Right lung (tissue), 5 donors: ENCODE results near the gene ZNF771. TPM values are rescaled to one million over a fixed set of nuclear protein-coding genes. Genes with fewer than 3 reads are reported as not detected.
"Not testable (repeated sequence)": the region's sequence is repeated elsewhere in the genome, so short reads cannot be mapped to it uniquely, and the experiment has no call there.

Experiments used
- DNase-seq, 2 donors: peaks; one replicate each; pipeline ENCODE4 v3.0.0-alpha.2; 2013
- polyA plus RNA-seq, 5 donors: library from polyadenylated mRNA; unstranded; fragments of 120-200 nt; gene quantifications; one replicate each; pipeline versions ENCODE4 v1.2.1 to v1.2.3, GENCODE V29; 2013; ENCODE audit warnings: inconsistent platforms in 1 of 5, low replicate concordance in 1 of 5; ENCODE audit not compliant: insufficient read length in 5 of 5, insufficient read depth in 1 of 5

ZNF771 gene
- polyA plus RNA-seq, 5 donors = 4.2 to 9.7 (median 4.9) TPM

DNA sequence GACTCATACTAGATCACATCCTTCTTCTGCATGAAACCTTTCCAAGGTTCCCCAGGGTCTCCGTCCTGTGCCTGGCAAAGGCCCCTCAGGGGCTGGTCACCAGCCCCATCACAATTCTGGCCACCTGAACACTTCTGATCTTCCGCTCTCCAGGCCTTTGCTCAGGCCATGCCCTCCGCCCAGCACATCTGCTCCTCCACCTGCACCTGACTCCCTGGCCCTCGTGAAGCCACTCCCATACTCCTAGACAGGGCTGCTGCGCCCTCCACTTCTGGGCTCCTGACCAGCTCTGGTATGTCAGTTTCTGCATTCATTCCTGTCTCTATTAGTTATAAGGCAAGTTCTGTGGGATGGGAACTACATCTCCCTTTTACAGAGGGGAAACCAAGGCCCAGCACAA, 34.7 kb upstream of the ZNF771 start:
- no peak for DNase-seq

DNA sequence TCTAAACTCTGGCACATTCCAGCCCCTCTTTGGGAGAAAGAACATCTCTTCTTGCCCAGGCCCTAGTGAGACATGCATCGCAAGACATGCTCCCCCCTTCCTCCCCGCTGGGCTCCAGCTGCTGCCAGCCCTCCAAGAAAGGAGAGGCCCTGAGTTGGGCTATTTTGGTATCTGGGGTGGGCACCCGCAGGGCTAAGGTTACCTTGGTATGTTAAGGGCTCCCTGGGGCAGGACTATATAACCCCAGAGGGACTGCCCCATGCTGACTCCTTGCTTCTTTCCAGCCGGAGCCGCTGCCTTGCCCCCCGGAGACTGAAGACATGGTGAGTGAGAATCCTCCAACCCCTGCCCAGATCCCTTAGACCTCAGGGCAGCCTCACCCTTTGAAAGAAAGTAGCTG, 32.9 kb upstream of the ZNF771 start, which contains the start of gene MYL11:
Gene MYL11 (plus strand): TSS at position 265 of the 400 bp plus-strand sequence. CDS start 56 bp downstream, at position 321.
- no peak for DNase-seq

DNA sequence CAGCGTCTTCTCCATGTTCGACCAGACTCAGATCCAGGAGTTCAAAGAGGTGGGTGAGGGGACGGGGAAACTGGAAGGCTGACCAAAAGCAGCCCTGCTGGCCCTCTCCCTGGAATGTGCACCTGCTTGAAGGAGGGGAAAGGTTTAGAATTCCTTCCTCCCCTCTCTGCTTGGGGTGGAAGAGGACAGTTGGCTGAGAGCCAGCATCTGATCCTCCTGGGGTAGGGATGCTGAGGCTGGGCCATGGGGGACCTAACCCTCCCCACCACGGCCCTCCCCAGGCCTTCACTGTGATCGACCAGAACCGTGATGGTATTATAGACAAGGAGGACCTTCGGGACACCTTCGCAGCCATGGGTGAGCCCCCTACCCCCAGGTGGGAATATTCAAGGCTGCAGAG, 31.5 kb upstream of the ZNF771 start:
- DNase-seq = no peak

DNA sequence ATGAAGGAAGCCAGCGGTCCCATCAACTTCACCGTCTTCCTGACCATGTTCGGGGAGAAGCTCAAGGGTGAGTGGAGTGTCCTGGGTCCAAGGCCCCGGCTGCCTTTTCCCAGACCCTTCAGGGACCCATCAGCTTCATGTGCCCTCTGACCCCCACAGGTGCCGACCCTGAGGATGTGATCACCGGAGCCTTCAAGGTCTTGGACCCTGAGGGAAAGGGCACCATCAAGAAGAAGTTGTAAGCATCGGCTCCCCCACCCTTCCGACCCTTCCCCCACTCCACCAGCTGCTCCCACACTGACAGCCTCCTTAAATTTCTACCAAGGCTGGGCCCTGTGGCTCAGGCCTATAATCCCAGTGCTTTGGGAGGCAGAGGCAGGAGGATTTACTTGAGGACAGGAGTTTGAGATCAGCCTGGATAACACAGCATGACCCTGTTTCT, 30.9 kb upstream of the ZNF771 start:
- no peak for DNase-seq

DNA sequence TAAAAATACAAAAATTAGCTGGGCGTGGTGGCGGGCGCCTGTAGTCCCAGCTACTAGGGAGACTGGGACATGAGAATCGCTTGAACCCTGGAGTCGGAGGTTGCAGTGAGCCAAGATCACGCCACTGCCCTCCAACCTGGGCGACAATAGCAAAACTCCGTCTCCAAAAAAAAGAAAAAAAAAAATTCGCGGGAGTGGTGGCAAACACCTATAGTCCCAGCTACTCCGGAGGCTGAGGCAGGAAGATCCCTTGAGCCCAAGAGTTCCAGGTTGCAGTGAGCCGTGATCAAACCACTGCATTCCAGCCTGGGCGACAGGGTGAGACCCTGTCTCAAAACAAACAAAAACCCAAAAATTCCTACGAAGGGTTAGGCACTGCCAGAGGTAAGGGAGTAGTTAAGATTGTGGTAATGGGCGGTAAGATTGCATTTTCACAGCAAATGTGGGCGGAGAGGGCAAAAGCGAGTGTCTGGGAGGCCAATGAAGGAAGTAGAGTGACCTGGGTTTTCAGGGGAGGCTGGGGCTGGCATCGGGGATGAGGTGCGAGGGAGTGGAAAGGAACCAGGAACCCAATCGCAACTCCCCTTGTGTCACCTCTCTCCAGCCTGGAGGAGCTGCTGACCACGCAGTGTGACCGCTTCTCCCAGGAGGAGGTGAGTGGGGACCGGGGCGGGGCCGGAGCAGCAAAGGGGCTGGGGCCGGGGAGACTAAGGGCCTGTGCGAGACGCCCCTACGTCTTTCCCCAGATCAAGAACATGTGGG, 30.2 kb upstream of the ZNF771 start:
- no peak for DNase-seq

DNA sequence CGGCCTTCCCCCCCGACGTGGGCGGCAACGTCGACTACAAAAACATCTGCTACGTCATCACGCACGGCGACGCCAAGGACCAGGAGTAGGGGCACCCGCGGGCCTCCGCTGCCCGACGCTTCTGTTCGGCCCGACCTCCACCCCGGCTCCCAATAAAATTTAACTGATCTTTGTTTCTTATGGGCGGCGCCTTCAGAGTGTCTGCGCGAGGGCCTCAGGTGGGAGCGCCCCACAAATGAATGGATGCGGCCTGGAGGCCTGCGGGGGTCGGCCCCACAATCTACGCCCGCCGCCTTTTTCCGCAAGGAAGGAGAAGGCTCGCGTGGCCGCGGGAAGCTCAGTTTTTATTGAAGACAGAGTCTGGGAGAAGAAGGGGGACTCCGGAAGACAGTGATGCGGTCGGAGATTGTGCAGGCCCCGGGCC, 29.6 kb upstream of the ZNF771 start:
- peak; percentile 91 to 93 for DNase-seq

DNA sequence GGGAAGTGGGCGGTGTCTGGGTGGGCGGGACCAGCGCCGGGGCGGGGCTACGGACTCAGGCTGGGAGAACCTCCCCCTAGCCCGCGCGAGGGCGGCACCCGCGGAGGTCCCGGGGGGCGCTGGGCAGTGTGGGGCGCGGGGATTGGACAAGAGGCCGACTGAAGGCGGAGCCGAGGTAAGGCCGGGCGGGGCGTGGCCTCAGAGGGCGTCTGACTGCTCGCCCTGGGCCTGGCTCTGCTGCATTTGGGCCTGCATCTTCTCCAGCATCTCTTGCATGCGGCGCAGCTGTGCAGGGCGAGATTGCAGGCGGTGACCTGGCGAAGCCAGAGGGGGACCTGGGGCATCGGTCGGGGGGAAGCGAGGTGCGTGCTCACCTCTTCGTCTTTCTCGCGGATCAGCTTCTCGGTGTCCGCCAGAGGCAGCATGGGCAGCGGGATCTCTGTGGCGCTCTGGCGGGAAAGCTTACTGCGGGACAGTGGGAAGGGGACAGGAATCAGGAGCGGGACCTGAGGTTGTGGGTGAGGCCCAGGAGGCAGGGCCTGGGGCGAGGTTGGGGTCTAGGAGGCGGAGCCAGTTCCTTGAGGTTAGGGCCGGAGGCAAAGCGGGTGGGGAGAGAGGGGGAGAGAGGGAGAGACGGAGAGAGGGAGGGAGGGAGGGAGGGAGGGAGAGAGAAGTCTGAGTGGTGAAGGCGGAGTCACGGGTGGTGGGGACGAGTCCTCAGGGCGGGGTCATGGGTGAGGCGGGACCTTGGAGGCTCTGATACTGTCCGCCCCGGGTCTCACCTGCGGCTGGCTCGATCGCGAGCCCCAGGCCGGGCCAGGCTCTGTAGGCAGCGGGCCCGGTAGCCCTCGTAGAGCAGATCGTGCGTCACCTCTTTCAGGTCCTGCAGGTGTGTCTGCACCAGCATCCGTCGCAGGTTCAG, 28.9 kb upstream of the ZNF771 start:
- peak; percentile 98 to 99 for DNase-seq

DNA sequence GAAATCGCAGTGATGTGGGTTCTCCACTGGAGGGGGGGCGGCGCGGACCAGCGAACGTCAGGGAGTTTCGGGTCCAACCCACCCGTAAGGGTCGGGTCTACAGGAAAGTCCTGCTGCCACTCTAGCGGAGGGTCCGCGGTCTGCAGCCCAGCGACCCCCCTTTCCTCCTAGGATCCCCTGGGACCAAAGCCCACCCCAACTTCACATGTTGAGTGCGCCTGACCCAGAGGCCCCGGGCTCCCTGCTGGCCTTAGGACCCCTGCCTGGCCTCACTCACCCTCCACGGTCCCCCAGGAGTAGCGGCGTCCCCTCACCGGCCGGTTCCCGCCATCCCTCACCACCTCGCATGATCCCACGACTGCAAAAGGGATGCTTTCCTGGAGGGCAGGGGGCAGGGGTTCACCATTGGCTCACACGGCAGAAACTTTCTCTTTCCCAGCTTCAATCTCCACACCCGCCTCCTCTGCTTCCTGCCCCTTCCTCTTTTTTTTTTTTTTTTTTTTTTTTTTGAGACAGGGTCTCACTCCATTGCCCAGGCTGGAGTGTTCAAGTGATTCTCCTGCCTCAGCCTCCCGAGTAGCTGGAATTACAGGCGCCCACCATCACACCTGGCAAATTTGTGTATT, 28.1 kb upstream of the ZNF771 start:
- no peak for DNase-seq

DNA sequence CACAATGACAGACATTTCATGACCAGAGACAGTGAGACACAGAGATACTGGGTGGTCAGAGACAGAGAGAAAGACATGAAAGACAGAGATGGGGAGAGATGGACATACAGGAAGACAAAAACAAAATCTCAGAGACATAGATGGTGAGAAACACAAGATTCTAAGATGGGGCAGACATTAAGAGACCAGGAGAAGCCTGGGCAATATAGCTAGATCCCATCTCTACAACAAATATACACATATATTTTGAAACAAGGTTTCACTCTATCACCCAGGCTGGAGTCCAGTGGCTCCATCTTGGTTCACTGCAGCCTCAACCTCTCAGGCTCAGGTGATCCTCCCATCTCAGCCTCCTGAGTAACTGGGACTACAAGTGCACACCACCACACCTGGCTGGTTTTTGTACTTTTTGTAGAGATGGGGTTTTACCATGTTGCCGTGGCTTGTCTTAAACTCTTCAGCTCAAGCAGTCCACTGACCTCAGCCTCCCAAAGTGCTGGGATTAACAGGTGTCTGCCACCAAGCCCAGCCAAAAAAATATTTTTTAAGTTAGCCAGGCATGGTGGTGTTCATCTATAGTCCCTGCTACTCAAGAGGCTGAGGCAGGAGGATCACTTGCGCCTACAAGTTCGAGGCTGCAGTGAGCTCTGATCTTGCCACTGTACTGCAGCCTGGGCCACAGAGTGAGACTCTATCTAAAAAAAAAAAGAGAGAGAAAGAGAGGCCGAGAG, 27.2 kb upstream of the ZNF771 start:
- DNase-seq = no peak

DNA sequence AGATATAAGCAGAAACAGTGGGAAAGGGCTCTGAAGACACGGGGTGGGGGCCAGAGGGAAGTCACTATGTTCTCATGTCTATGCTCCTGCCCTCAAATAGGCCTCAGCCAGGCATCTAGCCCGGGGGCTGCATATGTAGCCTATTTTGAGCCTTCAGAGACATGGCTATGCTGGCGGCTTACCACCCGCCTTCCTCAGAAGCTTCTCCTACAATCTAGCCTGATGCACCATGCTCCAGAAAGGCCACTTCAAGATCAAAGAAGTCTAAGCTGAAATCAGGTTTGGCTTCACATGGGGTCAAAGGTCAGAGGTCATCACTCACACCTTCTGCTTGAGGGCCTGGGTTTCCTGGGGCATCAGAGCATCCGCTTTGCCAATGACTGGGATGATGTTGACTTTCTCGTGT, 26.6 kb upstream of the ZNF771 start:
- no peak for DNase-seq

DNA sequence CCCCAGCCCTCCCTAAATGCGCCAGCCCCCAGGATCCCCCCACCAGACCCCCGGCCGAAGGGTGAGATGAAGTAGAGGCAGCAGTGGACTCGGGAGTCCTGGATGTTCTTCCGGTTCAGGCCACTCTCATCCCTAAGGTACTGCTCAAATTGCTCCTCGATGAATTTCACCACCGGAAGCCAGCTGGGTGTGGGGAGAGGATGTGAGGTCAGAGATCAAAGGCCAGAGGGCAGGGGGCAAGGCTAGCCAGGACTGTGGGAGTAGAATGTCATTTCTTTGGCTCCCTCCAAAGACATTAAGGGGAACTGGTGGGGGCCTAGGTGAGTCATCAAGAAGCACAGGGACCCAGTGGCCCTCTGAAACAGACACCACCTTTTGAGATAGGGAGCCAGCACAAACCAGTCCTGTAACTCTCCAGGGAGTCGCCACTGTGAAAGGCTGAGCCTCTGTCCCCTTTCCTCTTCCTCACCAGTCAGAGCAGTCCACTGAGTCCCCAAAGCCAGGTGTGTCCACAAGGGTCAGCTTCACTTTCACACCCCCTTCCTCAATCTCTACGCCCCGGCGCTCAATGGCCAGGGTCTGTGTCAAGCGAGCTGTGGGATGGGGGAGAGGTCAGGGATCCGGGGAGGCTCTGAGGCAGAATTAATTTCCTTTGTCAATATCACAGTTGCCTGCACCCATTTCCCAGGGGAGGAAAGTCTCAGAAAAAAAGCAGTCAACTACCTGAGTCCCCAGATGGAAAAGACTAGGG, 25.9 kb upstream of the ZNF771 start:
- DNase-seq = no peak

DNA sequence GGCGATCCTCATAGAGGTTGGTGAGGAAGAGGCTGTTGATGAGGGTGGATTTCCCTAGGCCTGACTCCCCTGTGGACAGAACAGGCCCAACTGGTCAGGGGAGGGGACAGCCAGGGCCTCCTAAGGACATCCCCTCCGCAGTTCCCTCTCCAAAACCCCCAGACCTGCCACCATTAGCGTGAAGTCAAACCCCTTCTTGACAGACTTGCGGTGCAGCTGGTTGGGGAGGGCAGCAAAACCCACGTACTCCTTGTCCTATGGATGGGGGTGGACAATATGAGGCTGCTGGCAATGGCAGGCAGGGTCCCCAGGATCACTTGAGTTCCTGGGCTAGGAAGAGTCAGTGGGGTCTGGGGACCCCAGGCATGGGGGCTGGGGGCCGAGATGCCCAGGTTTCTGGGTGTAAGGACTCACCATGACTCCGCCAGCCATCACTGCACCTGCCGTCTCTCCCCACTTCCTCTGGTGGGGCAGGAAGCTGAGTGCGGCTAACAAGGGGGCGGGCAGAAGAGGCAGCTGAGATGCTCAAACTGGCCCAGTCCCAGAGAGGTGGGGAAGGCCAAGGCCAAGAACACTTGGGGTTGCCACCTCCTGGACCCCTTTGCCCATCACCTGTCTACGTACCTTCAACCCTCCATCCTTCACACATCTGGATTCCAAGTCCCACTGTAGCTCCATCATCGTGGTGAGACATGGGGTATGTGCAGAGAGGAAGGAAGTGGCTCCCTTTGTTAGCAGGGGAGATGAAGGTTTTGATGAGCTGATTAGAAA, 25.1 kb upstream of the ZNF771 start, which contains the start of gene SEPTIN1:
Gene SEPTIN1 (minus strand): TSS at position 451 of the 771 bp plus-strand sequence. CDS start 19 bp downstream, at position 432.
- no peak for DNase-seq

DNA sequence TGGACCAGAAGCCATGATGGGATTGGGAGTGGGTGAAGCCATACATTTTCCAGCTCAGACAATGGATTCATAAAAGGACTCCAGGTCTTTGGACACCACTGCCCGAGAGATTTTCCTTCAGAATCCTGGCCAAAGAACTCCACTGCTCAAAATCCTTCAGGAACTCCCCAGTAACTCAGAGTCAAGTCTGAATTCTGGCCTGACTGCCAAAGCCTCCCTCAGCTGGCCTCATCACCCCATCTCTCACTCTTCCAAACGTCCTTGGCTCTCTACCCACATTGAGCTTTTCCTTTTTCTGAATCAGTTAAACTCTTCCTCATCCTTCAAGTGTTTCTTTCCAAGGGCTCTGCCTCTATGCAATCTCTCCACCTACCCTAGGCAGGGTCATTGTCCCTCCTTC, 23.9 kb upstream of the ZNF771 start:
- no peak for DNase-seq

DNA sequence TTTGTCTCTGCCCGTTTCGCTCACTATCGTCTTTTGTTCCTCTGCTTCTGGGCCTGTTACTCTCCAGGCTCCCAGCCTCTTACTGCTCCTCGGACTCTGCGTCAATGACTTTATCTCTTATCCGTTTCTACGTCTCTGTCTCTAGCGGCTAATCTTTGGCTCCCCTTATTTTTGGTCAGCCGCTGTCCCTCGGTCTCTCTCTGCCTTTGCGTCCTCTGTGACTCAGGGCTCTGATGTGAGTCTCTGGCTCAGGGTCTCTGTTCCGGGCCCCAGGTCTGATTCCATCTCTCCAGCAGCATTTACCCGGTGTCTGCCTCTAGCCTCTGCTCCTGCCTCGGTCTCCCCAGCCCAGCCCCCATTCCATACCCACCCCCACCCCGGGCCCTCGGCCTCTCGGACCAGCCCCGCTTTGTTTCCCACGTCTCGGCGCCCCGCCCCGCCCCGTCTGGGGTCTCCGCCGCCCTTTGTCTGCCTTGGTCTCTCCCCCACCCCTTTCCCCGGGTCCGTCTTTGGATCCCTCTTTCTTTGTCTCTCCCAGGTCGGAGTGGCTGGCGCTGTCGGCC, 12.7 kb upstream of the ZNF771 start:
- no peak for DNase-seq

DNA sequence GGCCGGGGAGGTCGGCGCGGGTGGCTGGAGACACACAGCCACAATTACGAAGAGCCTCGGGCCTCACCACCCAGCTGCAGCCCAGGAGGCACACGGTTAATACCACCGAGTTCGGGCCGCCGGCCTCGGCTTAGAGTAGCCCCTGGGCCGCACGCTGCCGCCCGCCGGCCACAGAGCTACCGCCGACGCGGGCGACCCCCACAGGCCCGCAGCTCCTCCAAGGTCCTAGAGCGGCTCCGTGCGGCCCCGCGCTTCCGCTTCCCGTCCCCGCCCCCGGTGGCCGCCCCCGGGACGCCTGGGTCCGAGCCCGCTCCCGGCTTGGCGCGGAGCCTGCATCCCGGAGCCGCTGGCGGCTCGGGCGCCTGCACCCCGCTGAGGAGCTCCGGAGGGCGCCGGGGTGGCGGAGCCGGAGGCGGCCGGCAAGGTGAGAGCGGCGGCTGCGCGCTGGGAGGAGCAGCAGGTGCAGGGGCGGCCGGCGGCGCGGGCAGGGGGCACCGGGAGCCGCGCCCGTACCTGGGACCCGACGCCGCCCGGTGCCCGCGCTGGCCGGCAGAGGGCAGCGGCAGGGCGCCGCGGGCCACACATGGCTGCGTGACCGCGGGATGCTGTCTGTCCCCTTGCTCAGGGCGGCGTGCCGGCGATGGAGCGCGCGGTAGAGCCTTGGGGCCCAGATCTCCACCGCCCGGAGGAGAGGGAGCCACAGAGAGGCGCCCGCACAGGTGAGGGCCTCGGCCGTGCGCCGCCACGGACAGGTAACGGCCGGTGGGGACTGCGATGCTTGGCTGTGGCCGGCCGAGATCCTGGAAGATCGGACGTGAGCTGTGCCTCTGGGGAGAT, 12.0 kb upstream of the ZNF771 start, which contains the start of gene ZNF48:
Gene ZNF48 (plus strand): TSS at position 266 of the 837 bp plus-strand sequence. CDS start 375 bp downstream, at position 641.
- DNase-seq = peak; percentile 89

DNA sequence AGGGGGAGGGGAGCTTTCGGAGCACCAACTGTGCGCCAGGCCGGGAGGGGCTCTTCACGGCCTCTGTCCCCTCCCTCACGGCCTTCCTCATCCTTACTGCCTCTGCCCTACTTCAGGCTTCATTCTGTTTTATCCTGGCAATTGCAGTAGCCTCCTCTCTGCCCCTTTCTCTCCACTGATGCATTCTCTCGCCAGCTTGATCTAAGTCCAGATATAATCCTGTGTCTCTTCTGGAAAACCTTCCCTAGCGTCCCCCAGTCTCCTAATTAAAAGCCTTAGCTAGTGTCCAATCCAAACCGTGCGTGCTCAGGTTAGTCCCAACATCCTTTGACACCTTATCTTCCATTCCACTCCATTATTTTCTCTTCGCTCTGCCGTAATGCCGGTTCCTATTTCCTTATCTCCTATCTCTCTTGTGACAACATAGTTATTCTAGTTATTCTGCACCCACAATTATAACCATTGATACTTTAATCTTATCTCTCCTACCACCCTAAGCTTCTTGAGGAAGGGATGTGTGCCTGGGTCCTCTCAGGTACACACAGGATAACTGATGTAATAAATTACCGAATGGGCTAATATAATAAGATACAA, 11.3 kb upstream of the ZNF771 start:
- no peak for DNase-seq

DNA sequence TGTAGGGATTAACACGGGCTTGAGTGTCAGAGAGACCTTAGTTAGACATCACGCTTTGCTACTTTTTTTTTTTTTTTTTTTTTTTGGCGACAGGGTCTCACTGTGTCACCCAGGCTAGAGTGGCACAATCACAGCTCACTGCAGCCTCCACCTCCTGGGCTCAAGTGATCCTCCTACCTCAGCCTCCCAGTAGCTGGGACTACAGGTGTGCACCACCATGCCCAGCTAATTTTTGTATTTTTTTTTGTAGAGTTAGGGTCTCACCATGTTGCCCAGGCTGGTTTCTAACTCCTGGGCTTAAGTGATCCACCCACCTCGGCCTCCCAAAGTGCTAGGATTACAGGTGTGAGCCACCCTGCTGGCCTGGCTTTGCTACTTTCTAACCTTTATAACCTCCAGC, 10.8 kb upstream of the ZNF771 start:
- not testable (repeated sequence) for DNase-seq

DNA sequence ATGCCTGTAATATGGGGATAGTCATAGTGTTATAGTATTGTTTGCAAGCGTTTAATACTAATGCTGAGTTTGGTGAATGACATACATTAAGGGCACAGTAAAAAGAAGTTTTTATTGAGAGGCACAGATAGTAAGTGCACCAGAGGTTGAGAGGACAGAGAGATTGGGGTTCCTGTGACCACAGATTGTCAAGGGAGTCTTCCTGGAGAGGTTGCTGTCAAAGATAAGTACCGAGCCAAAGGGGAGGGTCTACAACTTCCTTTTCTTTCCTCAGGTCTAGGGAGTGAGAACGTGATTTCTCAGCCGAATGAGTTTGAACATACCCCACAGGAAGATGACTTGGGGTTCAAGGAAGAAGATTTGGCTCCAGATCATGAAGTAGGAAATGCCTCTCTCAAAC, 10.3 kb upstream of the ZNF771 start:
- DNase-seq = no peak
